ENCODE results near the gene DUSP3. TPM values are rescaled to one million over a fixed set of nuclear protein-coding genes. Genes with fewer than 3 reads are reported as not detected.

DUSP3 gene
- total RNA-seq, 3 donors from 2014 or later, result 46.9 to 123 (median 62.9) TPM

DNA sequence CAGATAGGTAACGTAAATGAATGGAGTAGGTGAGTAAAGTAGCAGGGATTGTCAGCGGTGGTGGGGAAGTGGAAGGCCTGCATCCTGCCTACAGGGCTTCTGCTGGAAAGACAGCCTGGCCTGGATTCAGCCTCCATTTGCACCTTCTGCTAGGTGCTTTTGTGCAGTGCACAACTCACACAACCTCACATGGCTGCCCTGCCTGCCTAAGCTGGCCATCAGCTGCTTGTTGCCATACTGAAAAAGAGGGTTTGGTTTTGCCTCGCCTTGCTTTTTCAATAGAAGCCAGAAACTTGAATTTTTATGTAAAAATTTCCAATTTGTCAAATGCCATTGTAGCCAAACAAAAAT is 56.5 kb downstream of the DUSP3 start:
- no peak overlapping the region for H3K4me3 ChIP-seq
- no peaks in the 10 kb centered on the region for H3K9me3 ChIP-seq
- H3K4me1 ChIP-seq (ENCODE audit: low read depth), result no peaks in the 10 kb centered on the region
- ATAC-seq, result no peak
- no peaks in the 10 kb centered on the region for H3K36me3 ChIP-seq (ENCODE audit: low read depth)
- intact Hi-C loops (cut with DNase I, micrococcal nuclease), result no loop called here
- DNase-seq, result no peak
- no peak for TF ChIP-seq CTCF (IDR thresholded peaks at IDR 0.05)

DNA sequence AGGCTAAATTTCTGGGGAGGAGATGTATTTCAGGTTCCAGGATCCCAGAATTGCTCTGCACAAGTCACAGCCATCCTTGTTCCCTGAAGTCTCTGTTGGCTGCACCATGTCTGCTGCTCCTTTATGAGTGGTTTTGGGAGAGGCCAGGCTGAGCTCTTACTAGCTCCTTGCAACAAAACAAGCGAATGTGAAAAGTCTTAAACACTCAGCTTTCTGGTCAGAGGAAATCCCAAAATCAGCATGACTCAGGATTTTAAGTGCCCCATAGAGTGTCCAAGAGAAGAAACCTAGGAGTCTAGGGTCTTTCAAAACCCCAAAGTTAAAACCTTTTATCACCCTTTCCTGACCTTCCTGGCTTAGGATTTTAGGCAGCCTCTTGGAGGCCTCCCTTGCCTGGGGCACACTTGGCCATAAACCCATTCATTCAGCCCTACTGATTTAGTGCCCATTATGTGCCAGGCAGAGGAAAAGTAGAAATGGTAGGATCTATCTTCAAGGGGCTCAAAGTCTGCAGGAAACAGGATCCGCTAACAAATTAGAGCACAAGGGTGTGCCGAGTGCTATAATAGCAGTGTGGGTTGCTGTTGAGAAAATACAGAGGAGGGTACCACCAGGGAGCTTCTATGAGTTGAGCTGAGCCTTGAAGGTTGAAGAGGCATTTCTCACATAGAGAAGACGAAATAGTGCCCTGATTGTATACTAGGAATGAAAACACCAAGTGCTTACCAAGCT is 57.1 kb downstream of the DUSP3 start:
- H3K9me3 ChIP-seq, result no peaks in the 10 kb centered on the region
- no peak for TF ChIP-seq CTCF (IDR thresholded peaks at IDR 0.05)
- DNase-seq, result no peak
- H3K36me3 ChIP-seq (ENCODE audit: low read depth), result no peaks in the 10 kb centered on the region
- intact Hi-C loops (cut with DNase I, micrococcal nuclease), result no loop called here
- H3K4me3 ChIP-seq, result no peak overlapping the region
- ATAC-seq, result no peak
- no peaks in the 10 kb centered on the region for H3K4me1 ChIP-seq (ENCODE audit: low read depth)

DNA sequence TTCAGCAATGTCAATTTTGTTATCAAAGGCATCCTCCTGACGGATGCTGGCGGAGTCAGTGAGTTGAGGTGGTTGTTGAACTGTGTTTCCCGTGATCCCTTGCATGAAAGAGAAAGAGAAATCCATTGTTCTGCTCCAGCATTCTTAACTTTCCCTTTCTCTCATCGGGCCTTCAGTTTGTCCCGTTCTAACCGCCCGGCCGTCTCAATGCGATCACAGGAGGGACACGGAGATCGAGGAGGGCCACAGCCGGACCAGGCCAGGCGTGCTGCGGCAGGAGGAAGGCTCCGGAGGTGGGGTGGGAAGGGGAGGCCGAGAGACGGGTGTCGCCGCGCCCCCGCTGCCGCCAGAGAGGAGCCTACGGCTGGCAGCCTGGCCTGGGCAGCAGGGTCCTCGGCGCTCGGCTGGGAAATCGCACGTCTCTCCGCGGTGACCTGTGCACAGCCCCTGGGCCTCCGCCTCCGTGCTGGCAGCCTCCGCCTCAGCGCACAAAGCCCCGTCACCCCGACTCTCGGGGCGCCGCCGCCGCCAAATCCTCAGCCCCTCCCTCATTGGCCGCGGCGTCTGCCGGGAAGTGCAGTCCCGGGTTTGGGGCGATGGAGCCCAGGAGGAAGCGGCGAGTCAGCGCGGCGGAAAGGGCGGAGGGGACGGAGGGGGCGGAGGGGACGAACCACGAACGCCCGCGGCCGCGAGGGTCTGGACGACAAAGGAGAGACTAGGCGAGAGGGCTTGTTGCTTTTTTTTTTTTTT is 58.3 kb downstream of the DUSP3 start:
- no peaks in the 10 kb centered on the region for H3K4me1 ChIP-seq (ENCODE audit: low read depth)
- no peaks in the 10 kb centered on the region for H3K9me3 ChIP-seq
- DNase-seq, result peak; percentile 80 to 87 (median 86)
- intact Hi-C loops (cut with DNase I, micrococcal nuclease), result no loop called here
- TF ChIP-seq CTCF (IDR thresholded peaks at IDR 0.05), result no peak
- H3K4me3 ChIP-seq, result peak overlapping the region; percentile 68
- H3K36me3 ChIP-seq (ENCODE audit: low read depth), result no peaks in the 10 kb centered on the region
- ATAC-seq, result peak; percentile 97

- H3K9me3 ChIP-seq, result no peaks in the 10 kb centered on the region
- H3K36me3 ChIP-seq (ENCODE audit: low read depth), result no peaks in the 10 kb centered on the region
- DNase-seq (no peak), ATAC-seq (no peak)
- TF ChIP-seq CTCF (IDR thresholded peaks at IDR 0.05), result no peak
- intact Hi-C loops (cut with DNase I, micrococcal nuclease), result no loop called here
- no peaks in the 10 kb centered on the region for H3K4me1 ChIP-seq (ENCODE audit: low read depth)
- no peak overlapping the region for H3K4me3 ChIP-seq
Measured at GRCh38 chr17:43719578-43719977, 59.2 kb downstream of the DUSP3 start.

DNA sequence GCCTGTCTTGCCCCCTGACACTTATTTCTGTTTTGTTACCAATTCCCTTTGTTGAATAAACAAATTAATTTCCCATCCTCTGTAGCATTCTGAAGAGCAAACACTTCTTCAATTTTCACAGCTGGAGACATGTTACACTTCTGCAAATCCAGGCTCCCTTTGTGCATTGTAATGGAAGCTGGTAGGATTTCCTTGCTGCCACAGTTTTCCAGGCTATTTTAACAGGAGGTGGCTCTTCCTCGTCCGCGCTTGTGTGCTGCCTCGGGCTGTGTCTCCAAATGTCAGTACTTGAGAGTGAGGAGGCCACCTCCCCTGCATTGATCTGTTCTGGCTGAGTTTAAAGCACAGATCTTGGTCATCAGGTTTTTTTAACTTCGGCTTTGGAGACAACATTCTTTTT is 60.2 kb downstream of the DUSP3 start:
- intact Hi-C loops (cut with DNase I, micrococcal nuclease), result no loop called here
- no peak for ATAC-seq
- TF ChIP-seq CTCF (IDR thresholded peaks at IDR 0.05), result no peak
- no peaks in the 10 kb centered on the region for H3K36me3 ChIP-seq (ENCODE audit: low read depth)
- peaks cover 5% of the 10 kb centered on the region for H3K4me1 ChIP-seq (ENCODE audit: low read depth)
- no peak for DNase-seq
- no peaks in the 10 kb centered on the region for H3K9me3 ChIP-seq
- H3K4me3 ChIP-seq, result no peak overlapping the region

Data from mucosa of descending colon (tissue), 3 donors.